IMR-90 (cell line): ENCODE measurements around the gene IGLON5.

Source experiments
- BHLHE40 ChIP-seq: fragments of 150-350 bp; IDR thresholded peaks from 2 replicates; pipeline ENCODE4 v1.6.1; 2016; ENCODE audit warnings: mild to moderate bottlenecking, low read depth, low read length
- CTCF ChIP-seq: conservative IDR thresholded peaks from 2 replicates; pipeline ENCODE4 v1.5.1; 2012; ENCODE audit warnings: mild to moderate bottlenecking, low read depth, low read length, improper control_type of control experiment
- FOS ChIP-seq: fragments of 150-350 bp; IDR thresholded peaks from 2 replicates; pipeline ENCODE4 v1.6.1; 2016; ENCODE audit warnings: low read depth, low read length
- MAFK ChIP-seq: IDR thresholded peaks from 2 replicates; pipeline ENCODE4 v1.6.1; 2012; ENCODE audit warnings: low read depth, low read length, improper control_type of control experiment
- POLR2A ChIP-seq: IDR thresholded peaks from 2 replicates; pipeline ENCODE4 v1.6.1; 2012; ENCODE audit warnings: mild to moderate bottlenecking, low read depth, low read length
- USF2 ChIP-seq: fragments of 150-350 bp; IDR thresholded peaks from 2 replicates; pipeline ENCODE4 v1.6.1; 2017; ENCODE audit warnings: mild to moderate bottlenecking, antibody characterized with exemption, low read length, low read depth

GRCh38 chr19:51361239-51361638 is 49.8 kb downstream of the IGLON5 start:
- TF ChIP-seq CTCF (no peak), FOS (no peak), BHLHE40 (no peak), MAFK (no peak), USF2 (no peak), POLR2A (no peak)
